HCT116 (cell line): ENCODE measurements around the gene C1orf35. TPM values are rescaled to one million over a fixed set of nuclear protein-coding genes. Genes with fewer than 3 reads are reported as not detected.

ENCODE experiments used
- ATAC-seq: fragments of 200-7000 bp; cut with Tn5 transposase; 2 replicates; pipeline ENCODE4 v1.9.1; 2020; ENCODE audit warnings: mild to moderate bottlenecking, moderate library complexity
- BruUV-seq: library from RNA; stranded (reverse); fragments of 400-500 nt; replicated peaks from 2 replicates; lab custom pipeline; 2021; lab: Mats Ljungman, UMichigan
- CTCF ChIA-PET: fragments of 300-600 bp; sonication (Branson Sonifier 250); formaldehyde crosslinking; loops from one replicate; lab custom pipeline; 2021; ENCODE audit warnings: antibody characterized with exemption; lab: Charles Lee
- POLR2A ChIA-PET: fragments of 300-600, 350-600 bp; sonication (Branson Sonifier 250); formaldehyde crosslinking; loops from one replicate; lab custom pipeline; 2021; ENCODE audit warnings: antibody characterized with exemption; lab: Charles Lee
- RAD21 ChIA-PET, 2 experiments: fragments of 300-600 bp; sonication (Branson Sonifier 250); formaldehyde crosslinking; loops; one replicate each; lab custom pipeline; 2023; ENCODE audit warnings: low total read pairs in 2 of 2; ENCODE audit not compliant: uncharacterized antibody in 2 of 2, unreplicated experiment in 2 of 2, low non-redundant PET in 1 of 2; lab: Charles Lee
- DNase-seq: peaks from one replicate; pipeline ENCODE4 v3.0.0-alpha.2; 2010; ENCODE audit warnings: low read depth, low spot score
- H2AFZ ChIP-seq: fragments of 200-600 bp; shearing (Covaris generic), sonication (generic); 2 replicates; pipeline ENCODE4 v1.6.1; 2017; ENCODE audit warnings: low read depth, mixed run types, mixed read lengths, antibody characterized with exemption, low read length; ENCODE audit not compliant: poor library complexity, severe bottlenecking
- H3K27ac ChIP-seq: 2 replicates; pipeline ENCODE4 v1.5.1; 2012; ENCODE audit warnings: low read depth, low read length
- H3K27me3 ChIP-seq: fragments of 200-600 bp; sonication (generic); 2 replicates; pipeline ENCODE4 v1.6.1; 2016; ENCODE audit warnings: mixed run types, low read length, mixed read lengths; ENCODE audit not compliant: insufficient read depth
- H3K36me3 ChIP-seq, 2 experiments: fragments of 200-500 bp in 1 of 2; fragments of 200-600 bp in 1 of 2; sonication (Bioruptor generic) in 1 of 2; sonication (generic) in 1 of 2; 2 replicates each; pipeline versions ENCODE4 v1.5.1 to v1.6.1; 2014 to 2016; ENCODE audit warnings: low read length in 2 of 2, inconsistent platforms in 1 of 2, mixed read lengths in 1 of 2, mixed run types in 1 of 2; ENCODE audit not compliant: insufficient read depth in 2 of 2, control insufficient read depth in 1 of 2
- H3K4me1 ChIP-seq, 2 experiments: fragments of 200-600 bp in 1 of 2; sonication (generic) in 1 of 2; 2 replicates each; pipeline versions ENCODE4 v1.5.1 to v1.6.1; 2012 to 2017; ENCODE audit warnings: low read length in 2 of 2, inconsistent platforms in 1 of 2, mild to moderate bottlenecking in 1 of 2, mixed read lengths in 1 of 2, mixed run types in 1 of 2, moderate library complexity in 1 of 2; ENCODE audit not compliant: insufficient read depth in 2 of 2, control insufficient read depth in 1 of 2
- H3K4me2 ChIP-seq: fragments of 200-600 bp; sonication (generic); 2 replicates; pipeline ENCODE4 v1.6.1; 2017; ENCODE audit warnings: mixed run types, low read length, mixed read lengths
- H3K4me3 ChIP-seq, 2 experiments: fragments of 200-600 bp in 1 of 2; sonication (generic) in 1 of 2; replicated peaks in 1 of 2; 2 replicates each; pipeline ENCODE4 v1.5.1; 2011 to 2016; ENCODE audit warnings: low read length in 2 of 2, control low read depth in 1 of 2, low read depth in 1 of 2, mild to moderate bottlenecking in 1 of 2, mixed read lengths in 1 of 2, mixed run types in 1 of 2
- H3K79me2 ChIP-seq: fragments of 200-600 bp; sonication (generic); 2 replicates; pipeline ENCODE4 v1.6.1; 2017; ENCODE audit warnings: mild to moderate bottlenecking, mixed run types, low read length, moderate library complexity, mixed read lengths; ENCODE audit not compliant: insufficient read depth
- H3K9ac ChIP-seq: fragments of 200-600 bp; sonication (generic); 2 replicates; pipeline ENCODE4 v1.6.1; 2016; ENCODE audit warnings: low read length, mixed read lengths
- H3K9me2 ChIP-seq: fragments of 200-600 bp; sonication (generic), shearing (Covaris generic); 2 replicates; pipeline ENCODE4 v1.6.1; 2017; ENCODE audit warnings: mixed run types, mild to moderate bottlenecking, moderate library complexity; ENCODE audit not compliant: insufficient read depth
- H3K9me3 ChIP-seq, 2 experiments: fragments of 200-500 bp in 1 of 2; fragments of 200-600 bp in 1 of 2; sonication (Bioruptor generic) in 1 of 2; sonication (generic) in 1 of 2; 2 replicates each; pipeline ENCODE4 v1.6.1; 2014 to 2017; ENCODE audit warnings: low read length in 2 of 2, mixed read lengths in 2 of 2, inconsistent platforms in 1 of 2, low read depth in 1 of 2, mild to moderate bottlenecking in 1 of 2, mixed run types in 1 of 2, moderate library complexity in 1 of 2; ENCODE audit not compliant: control insufficient read depth in 1 of 2, insufficient read depth in 1 of 2
- H4K20me1 ChIP-seq: fragments of 200-600 bp; sonication (generic), shearing (Covaris generic); 2 replicates; pipeline ENCODE4 v1.6.1; 2017; ENCODE audit warnings: mixed run types, mild to moderate bottlenecking, moderate library complexity; ENCODE audit not compliant: insufficient read depth
- ATF3 ChIP-seq: IDR thresholded peaks from 2 replicates; pipeline ENCODE4 v1.6.1; 2012
- CBX3 ChIP-seq: IDR thresholded peaks from 2 replicates; pipeline ENCODE4 v1.6.1; 2012; ENCODE audit warnings: low read depth
- CEBPB ChIP-seq: IDR thresholded peaks from 2 replicates; pipeline ENCODE4 v1.6.1; 2012; ENCODE audit warnings: low read depth
- CTCF ChIP-seq, 3 experiments: fragments of 200-600 bp in 1 of 3; sonication (generic) in 1 of 3; IDR thresholded peaks in 2 of 3; conservative IDR thresholded peaks in 1 of 3; 2 replicates each; pipeline ENCODE4 v1.5.1; 2012 to 2017; ENCODE audit warnings: low read depth in 2 of 3, low read length in 2 of 3, antibody characterized with exemption in 1 of 3, borderline replicate concordance in 1 of 3, control low read depth in 1 of 3, mild to moderate bottlenecking in 1 of 3, mixed read lengths in 1 of 3, mixed run types in 1 of 3, moderate library complexity in 1 of 3; ENCODE audit not compliant: insufficient read depth in 1 of 3
- EGR1 ChIP-seq: IDR thresholded peaks from 2 replicates; pipeline ENCODE4 v1.6.1; 2012; ENCODE audit warnings: low read depth
- ELF1 ChIP-seq: IDR thresholded peaks from 2 replicates; pipeline ENCODE4 v1.6.1; 2012; ENCODE audit warnings: low read depth, borderline replicate concordance
- EZH2 ChIP-seq: fragments of 200-600 bp; sonication (generic); IDR thresholded peaks from 2 replicates; pipeline ENCODE4 v1.6.1; 2017; ENCODE audit warnings: antibody characterized with exemption, mixed run types
- FOSL1 ChIP-seq: IDR thresholded peaks from 2 replicates; pipeline ENCODE4 v1.6.1; 2012; ENCODE audit warnings: low read depth
- JUND ChIP-seq: IDR thresholded peaks from 2 replicates; pipeline ENCODE4 v1.6.1; 2012
- MAX ChIP-seq: IDR thresholded peaks from 2 replicates; pipeline ENCODE4 v1.6.1; 2012
- POLR2A ChIP-seq: IDR thresholded peaks from 2 replicates; pipeline ENCODE4 v1.7.0; 2011; ENCODE audit warnings: borderline replicate concordance; ENCODE audit not compliant: insufficient read depth, insufficient read length; ENCODE audit errors: extremely low read depth
- POLR2AphosphoS5 ChIP-seq: IDR thresholded peaks from 2 replicates; pipeline ENCODE4 v1.6.1; 2011; ENCODE audit warnings: mild to moderate bottlenecking, low read depth, low read length, moderate library complexity
- RAD21 ChIP-seq: IDR thresholded peaks from 2 replicates; pipeline ENCODE4 v1.6.1; 2012; ENCODE audit warnings: low read depth, mild to moderate bottlenecking
- REST ChIP-seq: IDR thresholded peaks from 2 replicates; pipeline ENCODE4 v1.6.1; 2012; ENCODE audit warnings: low read depth
- SIN3A ChIP-seq: IDR thresholded peaks from 2 replicates; pipeline ENCODE4 v1.6.1; 2012; ENCODE audit warnings: low read depth
- SP1 ChIP-seq: IDR thresholded peaks from 2 replicates; pipeline ENCODE4 v1.6.1; 2012; ENCODE audit warnings: low read depth
- SRF ChIP-seq: IDR thresholded peaks from 2 replicates; pipeline ENCODE4 v1.6.1; 2012; ENCODE audit warnings: low read depth
- TCF7L2 ChIP-seq: IDR thresholded peaks from 2 replicates; pipeline ENCODE4 v1.7.0; 2011; ENCODE audit warnings: borderline replicate concordance, inconsistent platforms; ENCODE audit not compliant: insufficient read depth, insufficient read length; ENCODE audit errors: extremely low read depth
- YY1 ChIP-seq: IDR thresholded peaks from 2 replicates; pipeline ENCODE4 v1.6.1; 2011; ENCODE audit warnings: low read length, low read depth, moderate library complexity, mild to moderate bottlenecking; ENCODE audit not compliant: insufficient replicate concordance; ENCODE audit errors: extremely low read depth
- intact Hi-C: fragments of 100-400 bp; cut with micrococcal nuclease; formaldehyde crosslinking; loops from 2 replicates; pipeline ENCODE4 v1.10.0; 2022
- total RNA-seq: library from RNA; stranded (reverse); gene quantifications from one replicate; pipeline ENCODE4 v1.2.1, GENCODE V29; 2021; ENCODE audit not compliant: unreplicated experiment

The C1orf35 gene
- total RNA-seq, 1 experiment from 2014 or later = 26.1 TPM

GRCh38 chr1:228070851-228071250 is 32.3 kb downstream of the C1orf35 start (continued):
- TF ChIP-seq EZH2 (no peak), RAD21 (no peak), ATF3 (no peak), YY1 (no peak), EGR1 (no peak), FOSL1 (no peak), TCF7L2 (no peak), MAX (no peak), JUND (no peak), SP1 (no peak), CTCF (IDR thresholded peaks at IDR 0.05 in 2 of 3, conservative IDR thresholded peaks at IDR 0.05 in 1 of 3; ENCODE audit: borderline replicate concordance in 1 of 3, insufficient read depth in 1 of 3, low read depth in 2 of 3, low read length in 2 of 3) (no peak), SRF (no peak), SIN3A (no peak), POLR2AphosphoS5 (no peak), ELF1 (no peak)

GRCh38 chr1:228070173-228070572 is 33.0 kb downstream of the C1orf35 start:
- RAD21 ChIA-PET = no interaction called here
- Histone ChIP-seq H3K4me2 (no peak overlapping the region), H2AFZ (no peak overlapping the region), H3K9me2 (no peaks in the 10 kb centered on the region), H3K79me2 (no peaks in the 10 kb centered on the region), H3K27me3 (0 out of 2 replicates have a peak, but pooled peaks cover 6% of the 10 kb centered on the region), H4K20me1 (no peaks in the 10 kb centered on the region), H3K27ac (no peak overlapping the region), H3K9me3 (no peaks in the 10 kb centered on the region), H3K4me1 (no peaks in the 10 kb centered on the region; a peak in 1 of 4 replicates), H3K9ac (no peak overlapping the region), H3K4me3 (no peak overlapping the region), H3K36me3 (no peaks in the 10 kb centered on the region)
- DNase-seq (no peak), ATAC-seq (no peak)
- CTCF ChIA-PET = no interaction called here
- no TSS peak for BruUV-seq
- intact Hi-C loops = loop anchor here (5.0 to 10.0 kb wide), 2 partner anchors 73 to 305 kb away; no protein-coding TSS in a partner anchor
- POLR2A ChIA-PET = no interaction called here
- TF ChIP-seq POLR2AphosphoS5 (no peak), POLR2A (no peak), REST (no peak), CEBPB (no peak), CTCF (IDR thresholded peaks at IDR 0.05 in 2 of 3, conservative IDR thresholded peaks at IDR 0.05 in 1 of 3; ENCODE audit: borderline replicate concordance in 1 of 3, insufficient read depth in 1 of 3, low read depth in 2 of 3, low read length in 2 of 3) (no peak), SIN3A (no peak), SP1 (no peak), CBX3 (no peak)
